IMR-90 (cell line): ENCODE measurements around the gene COL25A1. TPM values are rescaled to one million over a fixed set of nuclear protein-coding genes. Genes with fewer than 3 reads are reported as not detected.

Experiments
- ATAC-seq: fragments of 200-7000 bp; cut with Tn5 transposase; 2 replicates; pipeline ENCODE4 v1.9.1; 2020; ENCODE audit warnings: low read depth, mild to moderate bottlenecking, moderate library complexity
- BruUV-seq: library from RNA; stranded (reverse); fragments of 400-500 nt; replicated peaks from 2 replicates; lab custom pipeline; 2021; lab: Mats Ljungman, UMichigan
- CTCF ChIA-PET: fragments of 300-600 bp; formaldehyde crosslinking; extraction: SDS; loops from one replicate; lab custom pipeline; 2021; ENCODE audit warnings: antibody characterized with exemption; lab: Yijun Ruan, JAX
- POLR2A ChIA-PET: fragments of 300-600 bp; sonication (Branson Sonifier 250); formaldehyde crosslinking; loops from one replicate; lab custom pipeline; 2022; ENCODE audit warnings: antibody characterized with exemption; ENCODE audit not compliant: unreplicated experiment; lab: Charles Lee
- DNase-seq: peaks from one replicate; pipeline ENCODE4 v3.0.0; 2013
- H2AFZ ChIP-seq: replicated peaks from 2 replicates; pipeline ENCODE3; 2013; ENCODE audit warnings: low read length, mild to moderate bottlenecking; ENCODE audit not compliant: poor library complexity
- H2AK5ac ChIP-seq: 2 replicates; pipeline ENCODE4 v1.6.1; 2013; ENCODE audit warnings: low read depth, low read length, inconsistent platforms
- H2AK9ac ChIP-seq: replicated peaks from 2 replicates; pipeline ENCODE3; 2013; ENCODE audit warnings: mild to moderate bottlenecking, low read depth, low read length, moderate library complexity; ENCODE audit not compliant: poor library complexity
- H2BK120ac ChIP-seq: 2 replicates; pipeline ENCODE4 v1.6.1; 2013; ENCODE audit warnings: low read depth, low read length, inconsistent platforms
- H2BK15ac ChIP-seq: 3 replicates; pipeline ENCODE4 v1.6.1; 2013; ENCODE audit warnings: low read depth, low read length, inconsistent platforms
- H2BK20ac ChIP-seq: 2 replicates; pipeline ENCODE4 v1.6.1; 2013; ENCODE audit warnings: low read depth, mild to moderate bottlenecking, inconsistent platforms, low read length, moderate library complexity
- H2BK5ac ChIP-seq: 2 replicates; pipeline ENCODE4 v1.6.1; 2013; ENCODE audit warnings: mild to moderate bottlenecking, low read depth, low read length, inconsistent platforms; ENCODE audit not compliant: poor library complexity, severe bottlenecking
- H3K14ac ChIP-seq: replicated peaks from 2 replicates; pipeline ENCODE4 v1.6.1; 2013; ENCODE audit warnings: low read depth, low read length, inconsistent platforms
- H3K18ac ChIP-seq: 2 replicates; pipeline ENCODE4 v1.6.1; 2013; ENCODE audit warnings: low read depth, low read length, control low read depth
- H3K23ac ChIP-seq: 2 replicates; pipeline ENCODE4 v1.6.1; 2013; ENCODE audit warnings: low read depth, low read length, inconsistent platforms
- H3K27ac ChIP-seq: 2 replicates; pipeline ENCODE4 v1.5.1; 2013; ENCODE audit warnings: mild to moderate bottlenecking, control low read depth, low read length; ENCODE audit not compliant: insufficient read depth
- H3K27me3 ChIP-seq: 2 replicates; pipeline ENCODE4 v1.6.1; 2013; ENCODE audit warnings: low read length; ENCODE audit not compliant: control insufficient read depth, insufficient read depth
- H3K36me3 ChIP-seq: 2 replicates; pipeline ENCODE4 v1.6.1; 2013; ENCODE audit warnings: low read length, mixed read lengths; ENCODE audit not compliant: control insufficient read depth, insufficient read depth
- H3K4ac ChIP-seq: 2 replicates; pipeline ENCODE4 v1.6.1; 2013; ENCODE audit warnings: low read depth, low read length, inconsistent platforms
- H3K4me1 ChIP-seq: 2 replicates; pipeline ENCODE4 v1.6.1; 2013; ENCODE audit warnings: low read length, mixed read lengths; ENCODE audit not compliant: control insufficient read depth, insufficient read depth
- H3K4me2 ChIP-seq: 2 replicates; pipeline ENCODE4 v1.6.1; 2013; ENCODE audit warnings: low read depth, mild to moderate bottlenecking, control low read depth, low read length, moderate library complexity
- H3K4me3 ChIP-seq: 2 replicates; pipeline ENCODE4 v1.5.1; 2013; ENCODE audit warnings: low read depth, mild to moderate bottlenecking, control low read depth, low read length, moderate library complexity; ENCODE audit not compliant: insufficient read depth
- H3K56ac ChIP-seq: 2 replicates; pipeline ENCODE4 v1.6.1; 2013; ENCODE audit warnings: low read length, inconsistent platforms; ENCODE audit not compliant: insufficient read depth; ENCODE audit errors: extremely low read depth
- H3K79me1 ChIP-seq, 2 experiments: 2 replicates each; pipeline ENCODE4 v1.6.1; 2013; ENCODE audit warnings: low read length in 2 of 2, inconsistent platforms in 1 of 2, low read depth in 1 of 2
- H3K9ac ChIP-seq: 2 replicates; pipeline ENCODE4 v1.6.1; 2013; ENCODE audit warnings: low read depth, low read length, control low read depth
- H3K9me1 ChIP-seq: 2 replicates; pipeline ENCODE4 v1.6.1; 2013; ENCODE audit warnings: low read length, inconsistent platforms; ENCODE audit not compliant: insufficient read depth
- H3K9me3 ChIP-seq: 2 replicates; pipeline ENCODE4 v1.6.1; 2013; ENCODE audit warnings: low read length; ENCODE audit not compliant: control insufficient read depth, insufficient read depth
- H4K20me1 ChIP-seq: 2 replicates; pipeline ENCODE4 v1.6.1; 2013; ENCODE audit warnings: low read length, inconsistent platforms; ENCODE audit not compliant: insufficient read depth
- H4K5ac ChIP-seq: 2 replicates; pipeline ENCODE4 v1.6.1; 2013; ENCODE audit warnings: mild to moderate bottlenecking, low read depth, low read length, control low read depth
- H4K8ac ChIP-seq, 2 experiments: 2 replicates each; pipeline ENCODE4 v1.6.1; 2013; ENCODE audit warnings: low read depth in 2 of 2, low read length in 2 of 2, control low read depth in 1 of 2, inconsistent platforms in 1 of 2
- H4K91ac ChIP-seq: 2 replicates; pipeline ENCODE4 v1.6.1; 2013; ENCODE audit warnings: low read depth, low read length, inconsistent platforms; ENCODE audit not compliant: insufficient read depth
- BHLHE40 ChIP-seq: fragments of 150-350 bp; IDR thresholded peaks from 2 replicates; pipeline ENCODE4 v1.6.1; 2016; ENCODE audit warnings: mild to moderate bottlenecking, low read depth, low read length
- CTCF ChIP-seq: conservative IDR thresholded peaks from 2 replicates; pipeline ENCODE4 v1.5.1; 2012; ENCODE audit warnings: mild to moderate bottlenecking, low read depth, low read length, improper control_type of control experiment
- ELK1 ChIP-seq: fragments of 150-350 bp; IDR thresholded peaks from 2 replicates; pipeline ENCODE4 v1.6.1; 2016; ENCODE audit warnings: low read depth, mild to moderate bottlenecking, low read length, moderate library complexity, borderline replicate concordance
- MAZ ChIP-seq: IDR thresholded peaks from 2 replicates; pipeline ENCODE4 v1.6.1; 2012; ENCODE audit warnings: low read depth, mild to moderate bottlenecking, low read length, improper control_type of control experiment, moderate library complexity, borderline replicate concordance
- MXI1 ChIP-seq: IDR thresholded peaks from 2 replicates; pipeline ENCODE4 v1.6.1; 2012; ENCODE audit warnings: low read depth, mild to moderate bottlenecking, low read length, moderate library complexity, borderline replicate concordance
- POLR2A ChIP-seq: IDR thresholded peaks from 2 replicates; pipeline ENCODE4 v1.6.1; 2012; ENCODE audit warnings: mild to moderate bottlenecking, low read depth, low read length
- RCOR1 ChIP-seq: IDR thresholded peaks from 2 replicates; pipeline ENCODE4 v1.6.1; 2012; ENCODE audit warnings: mild to moderate bottlenecking, low read length, improper control_type of control experiment; ENCODE audit not compliant: insufficient replicate concordance
- RFX5 ChIP-seq: IDR thresholded peaks from 2 replicates; pipeline ENCODE4 v1.8.0; 2012; ENCODE audit warnings: low read depth, mild to moderate bottlenecking, low read length, moderate library complexity
- WGBS, 2 experiments: methylation state at CpG; one replicate each; pipeline versions ENCODE4 v1.1.5 to v1.1.7; 2013; ENCODE audit warnings: missing lambda C conversion rate in 2 of 2; ENCODE audit not compliant: insufficient read length in 1 of 2; ENCODE audit errors: extremely low coverage in 2 of 2; 5-methylcytosine and 5-hydroxymethylcytosine counted together
- dilution Hi-C: fragments of 300-500 bp; cut with HindIII; formaldehyde crosslinking; loops from one replicate; pipeline ENCODE4 v1.14.3; 2018; ENCODE audit warnings: low sequenced_read_pairs; ENCODE audit not compliant: unreplicated experiment
- in situ Hi-C: fragments of 300-500 bp; cut with MboI; formaldehyde crosslinking; loops from 3 replicates; pipeline ENCODE4 v1.14.3; 2019; ENCODE audit warnings: low sequenced_read_pairs, inconsistent platforms, mixed read lengths
- intact Hi-C: fragments of 100-400 bp; cut with micrococcal nuclease; formaldehyde crosslinking; loops from 2 replicates; pipeline ENCODE4 v1.10.0; 2022
- polyA plus RNA-seq, 3 experiments: library from polyadenylated mRNA; depleted of rRNA; stranded (reverse); fragments of >200 nt; gene quantifications; 2 replicates each; pipeline ENCODE4 v1.2.3, GENCODE V29; 2012; ENCODE audit warnings: low replicate concordance in 1 of 3
- total RNA-seq: library from RNA; depleted of rRNA; stranded (reverse); fragments of >200 nt; gene quantifications from 2 replicates; pipeline ENCODE4 v1.2.3, GENCODE V29; 2012

Gene COL25A1
- total and polyA plus RNA-seq, 2 of the 4 experiments (the other 2 are of a cell fraction): under 0.01 to 0.05 TPM

GRCh38 chr4:109015413-109015810, 287.0 kb downstream of the COL25A1 start:
- H4K8ac ChIP-seq: no peak overlapping the region
- ChIA-PET POLR2A (no interaction called here), CTCF (no interaction called here)
- no peaks in the 10 kb centered on the region for H4K20me1 ChIP-seq
- ATAC-seq (no peak; the same call in 1 of the 2 replicates), DNase-seq (peak; percentile 18)
- H3K9ac ChIP-seq: no peak overlapping the region
- H2AK5ac ChIP-seq: no peak overlapping the region
- no peak overlapping the region for H3K56ac ChIP-seq
- H4K91ac ChIP-seq: no peak overlapping the region
- H3K9me3 ChIP-seq: peaks cover 7% of the 10 kb centered on the region; the same call in 1 of the 2 replicates
- H4K5ac ChIP-seq: no peak overlapping the region
- H3K27me3 ChIP-seq: no peaks in the 10 kb centered on the region
- H2AK9ac ChIP-seq: no peak overlapping the region
- H3K4me3 ChIP-seq: no peak overlapping the region
- H2BK120ac ChIP-seq: no peak overlapping the region
- no peak overlapping the region for H2AFZ ChIP-seq
- H3K27ac ChIP-seq: no peak overlapping the region
- no peak overlapping the region for H3K4me2 ChIP-seq
- BruUV-seq: no TSS peak
- no peak overlapping the region for H2BK20ac ChIP-seq
- no peak for TF ChIP-seq BHLHE40
- TF ChIP-seq RCOR1: no peak
- no peak for TF ChIP-seq RFX5
- no peak for TF ChIP-seq ELK1
- no peak for TF ChIP-seq CTCF
- no peak for TF ChIP-seq MXI1
- no peak for TF ChIP-seq POLR2A
- TF ChIP-seq MAZ: no peak
- H3K14ac ChIP-seq: no peak overlapping the region
- H3K36me3 ChIP-seq: no peaks in the 10 kb centered on the region
- intact Hi-C loops (no loop called here), dilution Hi-C loops (no loop called here), in situ Hi-C loops (no loop called here)
- no peak overlapping the region for H3K4ac ChIP-seq
- H2BK15ac ChIP-seq: no peak overlapping the region
- H3K4me1 ChIP-seq: no peaks in the 10 kb centered on the region; the same call in 1 of the 2 replicates
- H3K79me1 ChIP-seq: no peaks in the 10 kb centered on the region
- no peak overlapping the region for H2BK5ac ChIP-seq
- no peaks in the 10 kb centered on the region for H3K9me1 ChIP-seq
- H3K18ac ChIP-seq: no peak overlapping the region
- WGBS, 2 experiments: no CpG with 5 or more reads among the region's 2 CpGs
- H3K23ac ChIP-seq: no peak overlapping the region
